Measurements from ENCODE around the gene CACNA1C. TPM values are rescaled to one million over a fixed set of nuclear protein-coding genes. Genes with fewer than 3 reads are reported as not detected.

The CACNA1C gene
- total and polyA plus RNA-seq, 5 donors from 2014 or later, result 0.02 to 0.14 (median 0.10) TPM

- no peak for DNase-seq
- H3K4me1 ChIP-seq (ENCODE audit: control insufficient read depth, insufficient read depth, low read length, poor library complexity, severe bottlenecking), result no peaks in the 10 kb centered on the region
- H3K27ac ChIP-seq (ENCODE audit: insufficient read depth, low read length, poor library complexity, severe bottlenecking), result no peak overlapping the region
- Mint-ChIP-seq H3K9me3 (peaks cover 0 to 2% (median 0%) of the 10 kb centered on the region in 7 donors), H3K27me3 (peaks cover 19% of the 10 kb centered on the region), H3K4me3 (no peak overlapping the region), H3K27ac (no peak overlapping the region), H3K36me3 (no peaks in the 10 kb centered on the region), H3K4me1 (no peaks in the 10 kb centered on the region)
- no peaks in the 10 kb centered on the region for H3K36me3 ChIP-seq (ENCODE audit: control insufficient read depth, insufficient read depth, low read length)
- peaks cover 1% of the 10 kb centered on the region for H3K27me3 ChIP-seq (ENCODE audit: control insufficient read depth, insufficient read depth, low read length)
- H3K4me3 ChIP-seq (ENCODE audit: low read depth, low read length), result no peak overlapping the region
- ATAC-seq (ENCODE audit: low read depth in 2 of 2), result no peak
- H3K9me3 ChIP-seq (ENCODE audit: control insufficient read depth in 2 of 2, low read length in 2 of 2), result no peaks in the 10 kb centered on the region
Observed at GRCh38 chr12:2531371-2531770, 478.6 kb downstream of the CACNA1C start.

GRCh38 chr12:2533036-2533435, 480.2 kb downstream of the CACNA1C start:
- Histone ChIP-seq H3K4me3 (ENCODE audit: low read depth, low read length) (no peak overlapping the region), H3K27me3 (ENCODE audit: control insufficient read depth, insufficient read depth, low read length) (peaks cover 1% of the 10 kb centered on the region), H3K4me1 (ENCODE audit: control insufficient read depth, insufficient read depth, low read length, poor library complexity, severe bottlenecking) (no peaks in the 10 kb centered on the region), H3K36me3 (ENCODE audit: control insufficient read depth, insufficient read depth, low read length) (no peaks in the 10 kb centered on the region), H3K27ac (ENCODE audit: insufficient read depth, low read length, poor library complexity, severe bottlenecking) (no peak overlapping the region), H3K9me3 (ENCODE audit: control insufficient read depth in 2 of 2, low read length in 2 of 2) (no peaks in the 10 kb centered on the region)
- ATAC-seq (ENCODE audit: low read depth in 2 of 2) (no peak), DNase-seq (no peak)
- H3K4me3 Mint-ChIP-seq, result no peak overlapping the region
- peaks cover 0 to 2% (median 0%) of the 10 kb centered on the region in 7 donors for H3K9me3 Mint-ChIP-seq
- H3K27me3 Mint-ChIP-seq, result peaks cover 19% of the 10 kb centered on the region
- no peaks in the 10 kb centered on the region for H3K4me1 Mint-ChIP-seq
- H3K27ac Mint-ChIP-seq, result no peak overlapping the region
- no peaks in the 10 kb centered on the region for H3K36me3 Mint-ChIP-seq

GRCh38 chr12:2535583-2536204, 482.9 kb downstream of the CACNA1C start:
- Mint-ChIP-seq H3K27ac (no peak overlapping the region), H3K4me3 (no peak overlapping the region), H3K9me3 (peaks cover 0 to 4% (median 0%) of the 10 kb centered on the region in 7 donors), H3K27me3 (peaks cover 6% of the 10 kb centered on the region), H3K36me3 (no peaks in the 10 kb centered on the region), H3K4me1 (no peaks in the 10 kb centered on the region)
- no peaks in the 10 kb centered on the region for H3K9me3 ChIP-seq (ENCODE audit: control insufficient read depth in 2 of 2, low read length in 2 of 2)
- H3K27ac ChIP-seq (ENCODE audit: insufficient read depth, low read length, poor library complexity, severe bottlenecking), result no peak overlapping the region
- DNase-seq, result no peak
- H3K27me3 ChIP-seq (ENCODE audit: control insufficient read depth, insufficient read depth, low read length), result peaks cover 1% of the 10 kb centered on the region
- H3K4me3 ChIP-seq (ENCODE audit: low read depth, low read length), result no peak overlapping the region
- no peaks in the 10 kb centered on the region for H3K36me3 ChIP-seq (ENCODE audit: control insufficient read depth, insufficient read depth, low read length)
- H3K4me1 ChIP-seq (ENCODE audit: control insufficient read depth, insufficient read depth, low read length, poor library complexity, severe bottlenecking), result no peaks in the 10 kb centered on the region
- ATAC-seq (ENCODE audit: low read depth in 2 of 2), result no peak

- H3K27me3 ChIP-seq (ENCODE audit: control insufficient read depth, insufficient read depth, low read length), result no peaks in the 10 kb centered on the region
- no peak for DNase-seq
- Mint-ChIP-seq H3K4me1 (no peaks in the 10 kb centered on the region), H3K9me3 (peaks cover 0 to 4% (median 0%) of the 10 kb centered on the region in 7 donors), H3K27me3 (peaks cover 6% of the 10 kb centered on the region), H3K27ac (no peak overlapping the region), H3K4me3 (no peak overlapping the region), H3K36me3 (no peaks in the 10 kb centered on the region)
- no peaks in the 10 kb centered on the region for H3K4me1 ChIP-seq (ENCODE audit: control insufficient read depth, insufficient read depth, low read length, poor library complexity, severe bottlenecking)
- H3K36me3 ChIP-seq (ENCODE audit: control insufficient read depth, insufficient read depth, low read length), result no peaks in the 10 kb centered on the region
- no peak for ATAC-seq (ENCODE audit: low read depth in 2 of 2)
- H3K9me3 ChIP-seq (ENCODE audit: control insufficient read depth in 2 of 2, low read length in 2 of 2), result no peaks in the 10 kb centered on the region
- H3K4me3 ChIP-seq (ENCODE audit: low read depth, low read length), result no peak overlapping the region
- H3K27ac ChIP-seq (ENCODE audit: insufficient read depth, low read length, poor library complexity, severe bottlenecking), result no peak overlapping the region
Observed at GRCh38 chr12:2536724-2537123, 483.9 kb downstream of the CACNA1C start.

GRCh38 chr12:2537868-2538541, 485.2 kb downstream of the CACNA1C start:
- ATAC-seq (ENCODE audit: low read depth in 2 of 2) (no peak), DNase-seq (no peak)
- Histone ChIP-seq H3K27ac (ENCODE audit: insufficient read depth, low read length, poor library complexity, severe bottlenecking) (no peak overlapping the region), H3K4me1 (ENCODE audit: control insufficient read depth, insufficient read depth, low read length, poor library complexity, severe bottlenecking) (no peaks in the 10 kb centered on the region), H3K4me3 (ENCODE audit: low read depth, low read length) (no peak overlapping the region), H3K9me3 (ENCODE audit: control insufficient read depth in 2 of 2, low read length in 2 of 2) (no peaks in the 10 kb centered on the region), H3K27me3 (ENCODE audit: control insufficient read depth, insufficient read depth, low read length) (no peaks in the 10 kb centered on the region), H3K36me3 (ENCODE audit: control insufficient read depth, insufficient read depth, low read length) (no peaks in the 10 kb centered on the region)
- H3K4me3 Mint-ChIP-seq, result no peak overlapping the region
- H3K27me3 Mint-ChIP-seq, result no peaks in the 10 kb centered on the region
- H3K36me3 Mint-ChIP-seq, result no peaks in the 10 kb centered on the region
- peaks cover 0 to 4% (median 0%) of the 10 kb centered on the region in 7 donors for H3K9me3 Mint-ChIP-seq
- no peaks in the 10 kb centered on the region for H3K4me1 Mint-ChIP-seq
- peak overlapping the region in 1 of 3 donors; percentile 38 for H3K27ac Mint-ChIP-seq

- Histone ChIP-seq H3K4me1 (ENCODE audit: control insufficient read depth, insufficient read depth, low read length, poor library complexity, severe bottlenecking) (no peaks in the 10 kb centered on the region), H3K27me3 (ENCODE audit: control insufficient read depth, insufficient read depth, low read length) (no peaks in the 10 kb centered on the region), H3K36me3 (ENCODE audit: control insufficient read depth, insufficient read depth, low read length) (no peaks in the 10 kb centered on the region), H3K9me3 (ENCODE audit: control insufficient read depth in 2 of 2, low read length in 2 of 2) (no peaks in the 10 kb centered on the region), H3K27ac (ENCODE audit: insufficient read depth, low read length, poor library complexity, severe bottlenecking) (no peak overlapping the region), H3K4me3 (ENCODE audit: low read depth, low read length) (no peak overlapping the region)
- Mint-ChIP-seq H3K36me3 (no peaks in the 10 kb centered on the region), H3K4me1 (no peaks in the 10 kb centered on the region), H3K4me3 (no peak overlapping the region), H3K9me3 (peaks cover 0 to 2% (median 0%) of the 10 kb centered on the region in 7 donors), H3K27ac (no peak overlapping the region), H3K27me3 (peaks cover 4% of the 10 kb centered on the region)
- ATAC-seq (ENCODE audit: low read depth in 2 of 2) (no peak), DNase-seq (no peak)
Observed at GRCh38 chr12:2539938-2540337, 487.2 kb downstream of the CACNA1C start.

GRCh38 chr12:2540535-2540941, 487.8 kb downstream of the CACNA1C start:
- Histone ChIP-seq H3K27ac (ENCODE audit: insufficient read depth, low read length, poor library complexity, severe bottlenecking) (no peak overlapping the region), H3K4me3 (ENCODE audit: low read depth, low read length) (no peak overlapping the region), H3K36me3 (ENCODE audit: control insufficient read depth, insufficient read depth, low read length) (no peaks in the 10 kb centered on the region), H3K27me3 (ENCODE audit: control insufficient read depth, insufficient read depth, low read length) (no peaks in the 10 kb centered on the region), H3K9me3 (ENCODE audit: control insufficient read depth in 2 of 2, low read length in 2 of 2) (no peaks in the 10 kb centered on the region), H3K4me1 (ENCODE audit: control insufficient read depth, insufficient read depth, low read length, poor library complexity, severe bottlenecking) (no peaks in the 10 kb centered on the region)
- H3K36me3 Mint-ChIP-seq, result no peaks in the 10 kb centered on the region
- H3K27me3 Mint-ChIP-seq, result peaks cover 4% of the 10 kb centered on the region
- DNase-seq (no peak), ATAC-seq (ENCODE audit: low read depth in 2 of 2) (no peak)
- peaks cover 0 to 2% (median 0%) of the 10 kb centered on the region in 7 donors for H3K9me3 Mint-ChIP-seq
- no peaks in the 10 kb centered on the region for H3K4me1 Mint-ChIP-seq
- peak overlapping the region in 1 of 4 donors; percentile 23 for H3K4me3 Mint-ChIP-seq
- H3K27ac Mint-ChIP-seq, result no peak overlapping the region
